ENCODE data around the gene ISX.

The ISX gene

DNA sequence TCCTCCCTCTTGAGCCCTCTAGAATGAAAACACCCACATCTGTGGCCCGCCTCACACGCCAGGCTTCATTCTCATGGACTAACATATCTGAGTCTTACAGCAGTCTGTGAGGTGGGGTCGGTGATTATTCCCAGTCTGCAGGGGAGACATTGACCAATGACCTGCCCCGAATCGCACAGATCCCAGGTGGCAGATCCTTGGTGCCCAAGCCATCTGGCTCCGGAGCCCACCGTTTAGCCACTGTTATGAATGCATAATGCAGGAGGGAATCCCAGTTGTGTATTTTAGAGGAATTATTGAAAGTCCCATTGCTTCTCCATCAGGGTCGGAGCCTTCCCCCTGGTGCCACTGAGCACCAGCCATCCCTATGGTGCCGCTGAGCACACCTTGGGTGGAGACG is 47.4 kb downstream of the ISX start:
- DNase-seq (ENCODE audit: low read depth), result no peak

- DNase-seq (ENCODE audit: low read depth), result no peak
Observed at GRCh38 chr22:35114131-35114980, 48.4 kb downstream of the ISX start.

- no peak for DNase-seq (ENCODE audit: low read depth)
Observed at GRCh38 chr22:35115515-35115914, 49.6 kb downstream of the ISX start.

DNA sequence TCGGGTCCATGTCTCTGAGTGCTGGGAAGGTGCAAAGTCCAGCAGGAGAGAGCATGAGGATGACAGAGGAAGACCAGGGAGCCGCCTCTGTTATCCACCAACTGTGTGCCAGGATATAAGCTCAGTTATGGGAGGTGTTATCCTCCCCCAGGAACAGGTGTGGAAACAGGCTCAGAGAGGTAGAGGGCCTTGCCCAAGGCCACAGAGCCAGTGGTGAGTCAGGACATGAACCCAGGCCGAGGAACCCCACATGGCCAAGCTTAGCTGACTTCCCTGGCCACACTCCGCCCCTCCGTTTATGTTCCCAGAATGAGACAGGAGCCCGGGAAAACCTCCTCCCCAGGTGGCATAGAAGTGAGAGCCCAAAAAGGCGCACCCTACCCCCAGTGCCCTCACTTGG is 50.3 kb downstream of the ISX start:
- DNase-seq (ENCODE audit: low read depth), result no peak

DNA sequence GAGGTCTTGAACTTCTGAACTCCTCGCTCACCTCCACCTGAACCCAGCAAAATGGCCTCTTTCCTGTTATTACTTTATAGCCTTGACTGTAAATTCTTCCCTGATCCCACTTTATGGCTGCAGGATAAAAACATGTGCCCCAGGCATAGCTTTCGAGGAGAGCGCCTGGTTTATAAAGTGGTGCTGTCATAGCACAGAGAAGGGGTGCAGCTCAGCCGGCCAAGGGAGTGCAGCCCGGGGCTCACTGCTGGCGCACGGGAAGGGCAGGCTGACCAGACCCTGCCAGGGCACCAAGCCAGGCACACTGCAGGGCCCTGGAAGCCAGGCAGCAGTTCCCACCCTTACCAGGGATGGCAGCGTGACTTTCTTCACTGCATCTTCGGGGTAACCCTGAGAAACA is 50.9 kb downstream of the ISX start:
- no peak for DNase-seq (ENCODE audit: low read depth)

GRCh38 chr22:35119494-35119893 is 53.5 kb downstream of the ISX start:
- DNase-seq (ENCODE audit: low read depth), result no peak

DNA sequence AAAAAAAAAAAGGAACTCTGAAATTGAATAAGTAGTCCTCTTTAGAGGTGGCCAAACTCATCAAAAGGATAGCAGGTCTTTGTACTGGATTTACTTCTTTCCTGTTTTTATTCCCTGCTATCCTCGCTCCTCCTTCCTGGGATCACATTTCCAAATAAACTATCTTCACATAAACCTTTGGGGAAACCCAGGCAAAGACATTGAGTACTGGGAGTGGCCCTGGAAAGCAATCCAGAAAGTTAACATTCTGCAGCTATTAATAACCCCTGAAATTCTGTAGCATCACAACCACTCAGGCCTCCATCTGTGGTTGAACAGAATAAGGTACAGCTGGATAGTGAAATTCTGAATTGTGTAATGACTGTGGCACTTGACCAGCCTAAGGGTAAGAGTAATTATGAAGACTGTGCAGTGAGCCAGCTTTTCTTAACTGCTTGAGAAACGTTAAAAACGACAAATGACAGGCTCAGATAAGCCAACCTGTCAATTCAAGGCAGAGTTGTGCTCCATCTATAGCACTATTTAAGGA is 58.8 kb downstream of the ISX start:
- no peak for DNase-seq (ENCODE audit: low read depth)

DNA sequence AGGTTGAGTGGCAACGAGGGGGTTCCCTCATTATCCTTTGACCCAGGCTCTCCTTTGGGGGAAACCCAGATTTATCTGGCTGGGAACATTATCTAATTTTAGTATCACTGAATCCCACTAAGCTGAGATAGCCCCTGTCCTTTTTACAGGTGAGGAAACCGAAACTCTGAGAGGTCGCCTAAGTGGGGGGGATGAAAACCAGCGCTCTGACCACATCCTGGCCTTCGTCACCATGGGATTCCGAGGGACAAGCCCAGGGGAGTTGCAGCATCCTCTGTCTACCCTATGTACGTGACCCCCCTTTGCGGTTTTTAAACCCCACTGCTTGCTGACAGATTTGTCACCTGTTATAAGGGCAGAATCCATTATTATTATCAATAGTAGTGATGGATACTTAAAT is 61.0 kb downstream of the ISX start:
- DNase-seq (ENCODE audit: low read depth), result no peak

- no peak for DNase-seq (ENCODE audit: low read depth)
Observed at GRCh38 chr22:35128637-35129036, 62.7 kb downstream of the ISX start.

DNA sequence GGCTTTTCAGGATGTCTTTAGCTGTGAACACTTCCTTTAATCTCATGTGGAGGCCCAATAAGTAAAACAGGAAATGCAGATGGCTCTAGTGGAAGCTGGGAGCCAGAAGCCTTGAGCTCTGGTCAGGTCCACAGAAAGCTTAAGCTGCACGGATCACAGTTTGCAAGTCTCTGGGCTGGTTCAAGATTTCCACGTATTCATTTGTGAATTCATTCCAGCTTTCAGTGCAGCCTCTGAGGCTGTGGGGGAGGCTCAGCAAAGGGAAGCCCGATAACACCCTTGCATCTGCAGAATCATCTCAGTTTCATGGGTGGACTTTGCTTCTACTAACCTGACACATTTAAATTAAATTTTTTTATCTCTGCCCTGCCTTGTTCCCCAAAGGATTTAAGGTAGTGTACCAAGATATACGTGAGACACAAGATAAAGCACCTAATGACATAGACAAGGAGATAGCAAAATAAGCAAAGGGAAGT is 65.6 kb downstream of the ISX start:
- DNase-seq (ENCODE audit: low read depth), result no peak

- no peak for DNase-seq (ENCODE audit: low read depth)
Observed at GRCh38 chr22:35132568-35132967, 66.6 kb downstream of the ISX start.

DNA sequence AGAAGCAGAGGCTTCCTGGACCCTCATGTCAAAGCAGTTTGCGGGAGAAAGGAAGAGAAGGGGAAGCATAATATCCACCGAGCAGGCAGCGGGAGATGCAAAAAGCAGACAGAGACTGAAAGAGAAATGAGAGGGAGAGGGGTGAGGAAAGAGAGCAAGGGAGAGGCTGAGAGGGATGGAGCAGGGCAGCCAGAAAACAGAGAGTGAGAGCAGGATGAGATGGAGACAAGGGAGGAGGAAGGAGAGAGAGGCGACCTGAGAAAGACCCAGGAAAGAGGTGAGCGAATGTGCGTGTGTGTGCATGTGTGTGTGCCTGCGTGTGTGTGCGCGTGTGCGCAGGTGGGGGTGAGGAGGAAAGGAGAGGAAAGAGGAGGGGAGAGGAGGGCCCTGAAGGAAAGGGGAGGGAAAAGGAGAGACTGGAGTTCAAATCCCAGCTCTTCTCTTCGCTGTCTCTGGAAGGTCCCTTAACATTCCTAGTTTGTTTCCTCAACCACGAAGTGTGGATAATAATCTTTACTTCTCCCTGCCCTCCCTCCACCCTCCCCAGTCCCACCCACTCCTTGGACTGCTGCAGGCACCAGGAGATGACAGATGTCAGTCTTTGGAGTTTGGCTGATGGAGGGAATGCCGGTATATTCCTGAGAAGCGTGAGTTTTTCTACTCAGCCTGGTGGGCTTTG is 67.9 kb downstream of the ISX start:
- DNase-seq (ENCODE audit: low read depth), result no peak

- DNase-seq (ENCODE audit: low read depth), result no peak
Observed at GRCh38 chr22:35134637-35135036, 68.7 kb downstream of the ISX start.

GRCh38 chr22:35135165-35135564 is 69.2 kb downstream of the ISX start:
- no peak for DNase-seq (ENCODE audit: low read depth)

All from CMK (cell line).